22Rv1 (cell line): ENCODE data around the gene IL2RA.

ENCODE experiments used
- ZFX ChIP-seq: fragments of 450-650 bp; IDR thresholded peaks from 2 replicates; pipeline ENCODE4 v1.6.1; 2017; ENCODE audit warnings: antibody characterized with exemption, borderline replicate concordance
- TF ChIP-seq, protein P1 (sequence below): fragments of 450-650 bp; IDR thresholded peaks from 2 replicates; pipeline ENCODE4 v1.5.1; 2017; ENCODE audit warnings: mild to moderate bottlenecking

DNA sequence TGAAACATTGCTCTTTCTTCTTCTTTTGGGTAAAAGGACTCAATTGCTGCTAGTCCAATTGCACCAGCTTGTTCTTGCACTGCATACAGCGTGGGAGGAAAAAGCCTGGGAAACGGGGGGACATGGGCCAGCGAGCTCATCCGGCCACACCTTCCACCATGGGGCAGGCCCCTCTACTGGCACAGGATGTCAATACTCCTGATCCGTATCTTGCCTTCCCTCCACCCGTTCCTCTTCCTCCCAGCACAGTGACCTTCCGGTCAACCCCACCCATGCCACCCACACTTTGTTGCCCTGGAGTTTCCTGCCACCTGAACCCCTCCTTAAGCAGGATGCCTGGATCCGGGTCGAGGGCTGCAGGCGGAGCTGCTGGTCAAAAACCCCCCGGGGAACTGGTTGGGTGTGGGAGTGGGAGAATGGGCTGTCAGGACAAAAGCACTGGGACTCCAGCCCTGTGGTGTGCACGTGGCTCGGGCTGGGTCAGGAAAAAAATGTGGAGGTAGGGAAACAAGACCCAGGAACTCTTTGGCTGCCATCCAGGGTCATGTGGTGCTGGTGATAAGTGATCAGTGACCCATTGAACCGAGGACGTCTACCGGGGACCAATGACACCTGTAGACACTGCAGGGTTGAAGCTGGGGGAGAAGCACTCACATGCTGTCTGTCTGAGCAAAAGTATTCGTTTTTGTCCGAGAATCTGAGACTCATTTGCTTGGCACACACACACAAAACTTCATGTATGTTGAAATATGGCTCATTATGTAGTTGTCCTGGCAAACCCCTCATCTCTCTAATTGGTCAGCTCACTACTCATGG lies 8.1 kb downstream of the IL2RA start:
- TF ChIP-seq, protein P1, sequence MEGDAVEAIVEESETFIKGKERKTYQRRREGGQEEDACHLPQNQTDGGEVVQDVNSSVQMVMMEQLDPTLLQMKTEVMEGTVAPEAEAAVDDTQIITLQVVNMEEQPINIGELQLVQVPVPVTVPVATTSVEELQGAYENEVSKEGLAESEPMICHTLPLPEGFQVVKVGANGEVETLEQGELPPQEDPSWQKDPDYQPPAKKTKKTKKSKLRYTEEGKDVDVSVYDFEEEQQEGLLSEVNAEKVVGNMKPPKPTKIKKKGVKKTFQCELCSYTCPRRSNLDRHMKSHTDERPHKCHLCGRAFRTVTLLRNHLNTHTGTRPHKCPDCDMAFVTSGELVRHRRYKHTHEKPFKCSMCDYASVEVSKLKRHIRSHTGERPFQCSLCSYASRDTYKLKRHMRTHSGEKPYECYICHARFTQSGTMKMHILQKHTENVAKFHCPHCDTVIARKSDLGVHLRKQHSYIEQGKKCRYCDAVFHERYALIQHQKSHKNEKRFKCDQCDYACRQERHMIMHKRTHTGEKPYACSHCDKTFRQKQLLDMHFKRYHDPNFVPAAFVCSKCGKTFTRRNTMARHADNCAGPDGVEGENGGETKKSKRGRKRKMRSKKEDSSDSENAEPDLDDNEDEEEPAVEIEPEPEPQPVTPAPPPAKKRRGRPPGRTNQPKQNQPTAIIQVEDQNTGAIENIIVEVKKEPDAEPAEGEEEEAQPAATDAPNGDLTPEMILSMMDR, result no peak
- no peak for TF ChIP-seq ZFX
